ENCODE data around the gene STK32A.
A peak's percentile ranks its signal among the peaks of the same experiment; 100 is the strongest.
"Not testable (repeated sequence)": the region's sequence is repeated elsewhere in the genome, so short reads cannot be mapped to it uniquely, and the experiment has no call there.

Gene STK32A

GRCh38 chr5:147234825-147235635, at the start of gene STK32A:
TSS of gene STK32A (plus strand) at chr5:147235026. CDS start at chr5:147239635, 4,609 bp downstream.
- DNase-seq (ENCODE audit: low read depth), result no peak

DNA sequence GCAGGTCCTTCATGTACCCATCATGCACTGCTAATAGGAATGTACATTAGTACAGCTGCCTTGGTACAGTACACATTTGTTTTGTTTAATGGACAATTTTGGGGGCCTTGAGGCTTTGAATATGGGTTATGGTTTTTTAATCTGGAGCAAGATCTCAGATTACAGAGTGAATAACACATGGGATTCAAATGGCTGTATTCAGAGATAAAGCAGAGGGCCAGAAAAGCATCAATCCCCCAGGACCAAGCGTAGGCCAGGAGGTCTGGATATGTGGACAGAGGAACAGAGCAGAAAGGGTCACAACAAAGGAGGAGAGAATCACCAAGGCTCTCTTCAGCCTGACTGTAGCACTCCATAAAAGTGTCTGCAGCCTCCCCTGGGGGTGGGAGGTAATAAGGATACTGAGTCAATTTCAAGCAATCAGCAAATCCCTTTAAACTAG, 47.7 kb upstream of the STK32A start:
- DNase-seq (ENCODE audit: low read depth), result no peak

GRCh38 chr5:147188200-147189108, 46.4 kb upstream of the STK32A start:
- peak; percentile 12 for DNase-seq (ENCODE audit: low read depth)

DNA sequence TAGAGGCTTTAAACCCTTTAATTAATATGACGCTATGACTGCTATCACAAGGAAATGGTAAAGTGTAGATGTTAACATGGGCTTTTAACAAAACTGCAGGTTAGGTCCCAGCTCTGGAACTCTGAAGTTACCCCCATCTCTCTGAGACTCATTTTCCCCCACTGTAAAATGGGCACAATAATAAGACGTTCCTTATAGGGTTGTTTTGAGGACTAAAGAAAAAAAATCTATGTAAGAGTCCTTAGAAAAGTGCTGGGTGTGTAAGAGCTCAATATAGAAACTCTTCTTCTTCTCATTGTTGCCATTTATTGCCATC, 45.8 kb upstream of the STK32A start:
- no peak for DNase-seq (ENCODE audit: low read depth)

DNA sequence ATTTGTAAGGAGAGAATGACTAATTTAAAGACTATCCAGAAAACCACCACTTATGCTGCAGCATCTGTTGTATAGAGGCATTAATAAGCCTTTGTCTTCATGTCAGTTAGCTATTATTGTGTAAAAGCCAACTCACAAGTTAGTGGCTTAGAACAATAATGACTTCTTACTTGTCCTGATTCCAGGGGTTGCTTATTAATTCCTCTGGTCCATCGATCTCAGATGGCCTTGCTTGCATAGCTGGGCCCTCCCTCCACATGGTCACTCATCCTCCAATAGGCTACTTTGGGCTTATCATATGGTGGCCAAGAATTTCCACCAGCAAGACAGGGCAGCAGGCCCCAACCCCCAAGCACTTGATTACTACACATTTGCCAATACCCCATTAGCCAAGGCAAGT, 44.5 kb upstream of the STK32A start:
- no peak for DNase-seq (ENCODE audit: low read depth)

DNA sequence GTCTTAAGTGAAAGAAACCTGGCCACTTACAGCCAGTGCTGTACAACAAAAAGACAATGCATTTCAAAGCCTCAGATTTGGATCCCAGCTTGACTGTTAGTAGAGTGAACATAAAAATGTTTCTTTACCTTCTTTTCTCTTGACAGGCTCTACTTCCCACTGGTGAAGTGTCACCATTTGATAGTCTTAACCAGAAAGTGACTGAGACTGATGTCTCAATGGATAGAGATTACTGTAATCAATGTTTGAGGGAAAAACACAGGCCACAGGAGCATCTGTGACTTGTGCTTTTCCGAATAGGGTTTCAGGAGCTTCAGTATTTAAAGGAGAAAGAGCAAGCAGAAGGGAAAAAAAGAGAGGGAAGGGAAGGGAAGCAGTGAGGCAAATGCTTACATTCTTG, 41.7 kb upstream of the STK32A start:
- no peak for DNase-seq (ENCODE audit: low read depth)

GRCh38 chr5:147200004-147200403, 34.8 kb upstream of the STK32A start:
- DNase-seq (ENCODE audit: low read depth), result no peak

- DNase-seq (ENCODE audit: low read depth), result no peak
These were observed 31.6 kb upstream of the STK32A start for GRCh38 chr5:147203213-147203612.

DNA sequence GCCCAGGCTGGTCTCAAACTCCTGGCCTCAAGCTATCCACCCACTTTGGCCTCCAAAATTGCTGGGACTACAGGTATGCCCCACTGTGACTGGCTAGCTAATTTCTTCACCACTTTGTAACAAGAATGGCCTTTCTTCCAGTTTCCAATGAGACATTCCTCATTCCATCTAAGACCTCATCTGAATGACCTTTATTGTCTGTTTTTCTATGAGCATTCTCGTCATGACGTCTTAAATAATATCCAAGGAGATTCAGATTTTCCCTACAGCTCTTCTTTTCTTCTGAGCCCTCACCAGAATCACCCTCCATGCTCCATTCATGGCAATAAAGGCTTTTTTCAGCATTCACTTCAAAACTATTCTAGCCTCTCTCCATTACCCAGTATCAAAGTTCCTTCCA, 30.2 kb upstream of the STK32A start:
- no peak for DNase-seq (ENCODE audit: low read depth)

DNA sequence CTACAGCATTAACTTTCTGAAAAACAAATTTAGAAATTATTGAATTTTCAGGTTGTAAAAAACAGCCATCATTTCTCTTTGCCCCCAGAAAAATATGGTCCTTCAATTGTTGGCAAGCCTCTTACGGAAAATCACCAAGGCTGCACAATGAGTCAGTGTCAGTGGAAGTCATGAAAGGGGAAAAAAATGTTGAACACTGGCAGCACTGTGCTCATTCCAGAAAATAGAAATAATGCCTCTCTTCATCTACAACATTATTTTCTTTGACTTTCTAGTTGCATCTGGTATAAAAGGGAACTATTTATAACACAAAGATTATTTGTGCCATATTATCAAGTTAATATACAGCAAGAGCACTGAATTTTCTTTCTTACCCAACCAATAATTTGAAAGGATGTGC, 26.7 kb upstream of the STK32A start:
- DNase-seq (ENCODE audit: low read depth), result no peak

DNA sequence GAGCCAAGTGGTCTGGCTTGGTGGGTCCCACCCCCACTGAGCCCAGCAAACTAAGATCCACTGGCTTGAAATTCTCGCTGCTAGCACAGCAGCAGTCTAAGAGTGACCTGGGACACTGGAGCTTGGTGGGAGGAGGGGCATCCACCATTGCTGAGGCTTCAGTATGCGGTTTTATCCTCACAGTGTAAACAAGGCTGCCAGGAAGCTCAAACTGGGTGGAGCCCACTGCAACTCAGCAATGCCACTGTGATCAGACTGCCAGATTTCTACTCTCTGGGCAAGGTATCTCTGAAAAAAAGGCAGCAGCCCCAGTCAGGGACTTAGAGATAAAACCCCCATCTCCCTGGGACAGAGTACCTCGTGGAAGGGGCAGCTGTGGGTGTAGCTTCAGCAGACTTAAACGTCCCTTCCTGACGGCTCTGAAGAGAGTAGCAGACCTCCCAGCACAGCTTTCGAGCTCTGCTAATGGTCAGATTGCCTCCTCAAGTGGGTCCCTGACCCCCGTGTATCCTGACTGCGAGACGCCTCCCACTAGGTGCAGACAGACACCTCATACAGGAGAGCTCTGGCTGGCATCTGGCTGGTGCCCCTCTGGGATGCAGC, 18.2 kb upstream of the STK32A start:
- no peak for DNase-seq (ENCODE audit: low read depth)

DNA sequence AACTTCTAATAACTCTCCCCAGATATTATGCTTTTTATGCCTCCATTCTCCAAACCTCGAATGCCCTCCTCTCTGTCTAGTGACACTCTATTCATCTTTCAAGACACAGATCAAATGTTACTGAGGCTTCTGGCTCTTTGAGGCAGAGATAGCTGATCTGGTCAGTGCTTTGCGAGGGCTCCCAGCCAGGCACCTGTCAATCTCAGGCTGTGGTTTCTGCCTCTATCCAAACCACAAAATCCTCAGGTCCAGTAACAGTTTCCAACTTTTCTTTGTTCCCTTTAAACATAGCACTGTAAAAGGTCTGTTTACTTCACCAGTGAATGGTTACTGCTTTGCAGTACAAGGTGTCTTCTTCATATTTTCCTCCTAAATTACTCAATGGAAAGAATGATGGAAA, 11.5 kb upstream of the STK32A start:
- DNase-seq (ENCODE audit: low read depth), result no peak

DNA sequence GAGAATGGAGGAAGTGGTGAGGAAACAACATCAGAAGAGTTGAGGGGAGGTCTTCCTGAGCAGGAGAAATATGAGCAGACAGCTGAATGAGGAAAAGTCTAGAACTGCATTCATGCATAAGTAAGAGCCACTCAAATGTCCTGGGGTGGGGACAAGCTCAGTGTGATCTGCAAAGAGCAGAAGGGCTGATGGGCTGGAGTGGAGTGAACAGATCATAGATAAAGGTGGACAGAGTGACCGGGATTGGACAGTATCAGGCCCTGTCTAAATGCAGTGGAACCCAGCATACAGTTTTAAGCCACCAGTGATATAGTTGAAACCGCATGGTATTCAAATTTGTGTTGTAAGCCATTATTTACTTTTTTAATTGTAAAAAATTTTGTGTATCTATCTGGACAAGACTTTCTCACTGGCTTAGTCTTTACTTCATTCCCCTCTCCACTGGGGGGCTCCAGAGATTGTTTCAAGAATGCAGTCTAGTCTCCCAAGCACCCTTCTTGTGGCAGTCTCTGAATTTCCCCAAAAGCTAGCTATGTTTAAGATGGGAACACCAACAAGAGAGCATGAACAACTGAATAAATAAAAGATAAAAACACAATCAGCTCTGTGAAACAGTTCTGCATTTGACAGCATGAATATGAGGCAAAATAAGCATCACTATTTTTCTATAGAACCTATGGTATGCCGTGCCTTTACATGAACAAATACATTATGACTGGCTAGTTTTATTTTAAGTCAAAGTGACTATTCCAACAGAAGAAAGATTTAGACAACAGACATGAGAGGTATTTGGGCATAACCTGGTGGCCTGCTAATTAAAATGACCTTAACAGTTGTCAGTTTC, 10.7 kb upstream of the STK32A start:
- no peak for DNase-seq (ENCODE audit: low read depth)

DNA sequence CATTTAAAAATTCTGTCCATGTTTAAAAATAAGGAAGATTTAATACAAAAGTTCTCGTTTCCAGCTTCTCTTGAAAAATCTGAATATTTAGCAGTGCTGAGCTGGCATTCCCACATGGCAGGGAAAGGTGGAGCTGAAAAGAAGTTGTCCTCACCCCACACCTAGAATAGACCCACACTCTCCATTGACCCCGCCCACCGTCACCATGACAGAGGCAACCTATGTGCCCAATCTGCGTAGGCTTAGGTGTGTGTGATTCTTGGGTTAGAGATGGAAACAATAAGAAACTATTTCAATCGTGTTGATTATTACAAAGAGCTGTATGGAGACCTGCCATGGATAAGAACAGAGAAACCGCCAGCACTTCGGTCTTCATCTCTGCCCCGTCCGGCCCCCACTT, 8.9 kb upstream of the STK32A start:
- no peak for DNase-seq (ENCODE audit: low read depth)

DNA sequence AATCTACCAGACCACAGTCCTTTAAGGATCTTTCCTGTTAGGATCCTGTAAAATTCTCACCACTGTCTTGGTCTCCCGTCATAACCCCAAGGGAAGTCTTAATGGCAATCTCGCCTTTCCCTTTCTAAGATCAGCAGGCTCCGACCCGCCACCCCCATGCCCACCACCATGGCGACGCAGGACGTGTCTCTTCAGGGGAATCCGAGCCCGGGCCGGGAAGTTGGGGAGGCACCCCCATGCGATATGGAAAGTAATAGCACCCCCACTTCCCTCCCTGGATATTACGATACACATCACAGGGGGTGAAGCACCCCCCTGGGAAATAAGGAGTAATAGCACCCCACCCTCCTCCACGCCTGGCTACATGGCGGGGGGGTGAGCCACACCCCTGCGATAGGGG, 8.3 kb upstream of the STK32A start:
- no peak for DNase-seq (ENCODE audit: low read depth)

DNA sequence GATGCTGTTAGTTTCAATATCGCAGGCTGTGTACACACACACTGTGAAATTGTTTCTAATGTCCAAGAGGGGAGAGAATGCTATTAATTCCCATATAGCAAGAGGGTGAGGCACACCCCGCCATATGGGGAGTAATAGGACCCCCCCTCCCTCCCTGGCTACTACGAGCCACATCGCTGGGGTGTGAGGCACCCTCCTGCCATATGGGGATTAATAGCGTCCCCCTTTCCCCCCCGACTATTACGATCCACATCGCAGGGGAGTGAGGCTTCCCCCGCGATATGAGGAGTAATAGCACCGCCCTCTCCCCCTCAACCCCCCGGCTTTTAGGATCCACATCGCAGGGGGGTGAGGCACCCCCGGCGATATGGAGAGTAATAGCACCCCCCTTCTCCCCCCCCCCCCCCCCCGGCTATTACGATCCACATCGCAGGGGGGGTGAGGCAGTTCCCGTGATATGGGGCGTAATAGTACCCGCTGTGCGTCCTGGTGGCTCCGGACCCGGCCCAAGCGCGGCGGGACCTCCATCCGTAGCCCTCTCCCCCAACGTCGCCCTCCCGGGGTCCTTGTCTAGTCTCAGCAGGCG, 494 bp upstream of the STK32A start:
- no peak for DNase-seq (ENCODE audit: low read depth)

DNA sequence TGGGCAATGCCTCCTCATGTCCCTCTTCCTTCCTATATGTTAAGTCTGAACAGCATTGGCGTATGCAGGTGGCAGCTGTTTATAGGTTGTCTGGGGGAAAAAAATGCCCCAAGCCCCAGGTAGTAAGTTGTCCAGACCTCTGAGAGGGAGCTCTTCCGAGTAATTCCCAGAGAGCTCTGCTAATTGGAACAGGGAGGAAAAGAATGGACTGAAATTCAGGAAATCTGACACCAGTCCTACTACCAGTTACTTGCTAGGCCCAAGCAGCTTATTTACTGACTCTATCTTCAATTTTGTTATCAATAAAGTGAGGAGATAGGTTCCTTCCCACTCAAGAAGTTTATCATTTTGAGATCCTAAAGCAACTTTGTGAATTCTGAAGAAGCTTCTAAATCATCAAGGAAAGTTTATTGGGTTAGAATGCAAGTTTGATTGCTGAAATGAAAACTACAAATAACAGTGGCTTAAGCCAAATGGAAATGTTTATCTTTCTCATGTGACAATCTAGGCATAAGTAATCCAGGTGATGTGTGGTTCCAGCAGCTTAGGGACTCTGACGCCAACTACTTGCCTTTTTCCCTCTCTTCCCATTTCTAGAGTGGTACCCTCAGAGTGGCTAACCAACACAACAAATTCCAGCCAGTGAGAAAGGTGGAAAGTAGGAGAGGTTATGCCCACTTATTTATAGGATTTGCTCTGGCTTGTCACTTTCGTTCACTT, 5.6 kb downstream of the STK32A start:
- no peak for DNase-seq (ENCODE audit: low read depth)

- DNase-seq (ENCODE audit: low read depth), result not testable (repeated sequence)
These were observed 8.4 kb downstream of the STK32A start for GRCh38 chr5:147243238-147243637.

DNA sequence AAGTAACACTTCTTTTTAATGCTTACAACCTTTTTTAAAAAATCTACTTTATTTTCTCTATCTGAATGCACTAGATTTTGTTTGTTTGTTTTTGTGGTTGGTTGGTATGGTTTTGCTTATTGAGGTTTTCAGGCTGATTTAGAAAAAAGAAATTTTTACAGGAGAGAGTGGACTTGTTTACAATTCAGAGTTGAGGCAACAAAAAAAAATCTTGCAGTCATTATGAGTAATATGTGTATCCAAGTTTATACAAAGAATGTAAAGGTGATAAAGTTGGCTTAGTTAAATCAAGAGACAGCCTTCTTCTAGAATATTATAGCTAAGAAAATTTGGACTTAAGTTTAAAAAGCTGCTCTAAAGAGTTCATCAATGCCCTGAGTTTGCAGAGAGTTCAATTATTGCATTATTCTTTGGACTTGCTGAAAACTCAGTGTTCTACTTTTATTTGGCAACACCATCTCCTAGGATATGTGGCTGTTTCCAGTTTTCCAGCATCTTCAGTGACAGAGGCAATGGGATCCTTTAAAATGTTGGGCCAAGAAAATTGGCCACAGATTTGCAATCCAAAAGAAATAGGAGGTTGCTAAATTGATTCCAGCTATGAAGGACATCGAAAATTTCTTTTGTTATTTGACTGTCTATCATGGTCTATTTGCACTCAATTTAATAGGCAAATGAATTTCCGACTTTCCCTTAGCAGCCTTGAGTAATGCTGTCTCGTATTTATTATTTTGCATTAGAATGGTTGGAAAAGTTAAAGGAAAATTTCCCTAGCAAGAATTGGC, 10.7 kb downstream of the STK32A start:
- no peak for DNase-seq (ENCODE audit: low read depth)

DNA sequence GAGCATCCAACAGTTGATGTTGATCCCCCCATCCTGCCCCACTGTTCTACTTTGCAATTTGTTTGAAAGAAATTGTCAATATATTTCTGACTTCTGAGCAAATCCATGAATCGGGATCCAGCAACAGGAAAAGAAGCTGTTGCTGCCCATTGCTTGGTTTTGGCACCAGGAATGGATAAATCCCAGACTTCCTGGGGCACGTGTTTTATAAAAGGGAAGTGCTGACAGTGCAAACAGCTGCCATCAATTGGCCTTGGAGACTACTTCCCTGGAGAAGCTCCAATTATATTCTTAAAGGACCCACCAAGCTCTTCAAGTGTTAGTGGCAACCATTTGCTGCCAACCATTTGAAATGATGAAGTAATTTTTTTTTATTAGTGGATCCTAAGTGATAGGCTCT, 13.7 kb downstream of the STK32A start:
- no peak for DNase-seq (ENCODE audit: low read depth)

All from activated T-cell treated with anti-CD3 and anti-CD28 coated beads for 24 hours (primary cell).